Measurements from ENCODE around the gene NFATC4.
"Not testable (repeated sequence)": the region's sequence is repeated elsewhere in the genome, so short reads cannot be mapped to it uniquely, and the experiment has no call there.

NFATC4 gene

GRCh38 chr14:24368562-24369252 lies 723 bp downstream of the NFATC4 start:
- peak; percentile 29 to 60 for DNase-seq

GRCh38 chr14:24369463-24369862 lies 1.5 kb downstream of the NFATC4 start:
- DNase-seq = no peak

- no peak for DNase-seq
Observed at GRCh38 chr14:24369907-24370687, 2.1 kb downstream of the NFATC4 start.

GRCh38 chr14:24370748-24371147 lies 2.8 kb downstream of the NFATC4 start:
- DNase-seq = no peak

- not testable (repeated sequence) for DNase-seq
Observed at GRCh38 chr14:24371605-24372004, 3.6 kb downstream of the NFATC4 start.

- DNase-seq = no peak
Observed at GRCh38 chr14:24372701-24373416, 4.9 kb downstream of the NFATC4 start.

- DNase-seq = no peak
Observed at GRCh38 chr14:24376448-24377070, 8.6 kb downstream of the NFATC4 start.

- DNase-seq = no peak
Observed at GRCh38 chr14:24377126-24377525, 9.1 kb downstream of the NFATC4 start.

- no peak for DNase-seq
Observed at GRCh38 chr14:24377657-24378056, 9.7 kb downstream of the NFATC4 start.

GRCh38 chr14:24378327-24378726 lies 10.3 kb downstream of the NFATC4 start:
- no peak for DNase-seq

GRCh38 chr14:24378981-24379906 lies 11.3 kb downstream of the NFATC4 start:
- DNase-seq = no peak

GRCh38 chr14:24379907-24380730 lies 12.1 kb downstream of the NFATC4 start:
- no peak for DNase-seq

GRCh38 chr14:24381363-24382063 lies 13.5 kb downstream of the NFATC4 start:
- DNase-seq = no peak

- DNase-seq = no peak
Observed at GRCh38 chr14:24382064-24382371, 14.0 kb downstream of the NFATC4 start.

GRCh38 chr14:24384169-24384568 lies 16.2 kb downstream of the NFATC4 start:
- DNase-seq = no peak

- no peak for DNase-seq
Observed at GRCh38 chr14:24385524-24385923, 17.5 kb downstream of the NFATC4 start.

GRCh38 chr14:24387009-24387345 lies 19.0 kb downstream of the NFATC4 start:
- no peak for DNase-seq

GRCh38 chr14:24387579-24387978 lies 19.6 kb downstream of the NFATC4 start:
- not testable (repeated sequence) for DNase-seq

GRCh38 chr14:24388474-24389179 lies 20.6 kb downstream of the NFATC4 start:
- DNase-seq = no peak

- DNase-seq = no peak
Observed at GRCh38 chr14:24389226-24389848, 21.4 kb downstream of the NFATC4 start.
